Body of pancreas (tissue), 4 donors: ENCODE results near the gene ERC2.

Experiments used
- POLR2A ChIP-seq, 3 donors: fragments of 450-650 bp; IDR thresholded peaks; one replicate each; pipeline ENCODE4 v1.6.1; 2016; ENCODE audit warnings: antibody characterized with exemption in 3 of 3, mild to moderate bottlenecking in 2 of 3
- TF ChIP-seq, protein P1 (sequence below), 7 experiments: fragments of 450-650 bp in 4 of 7; fragments of 200-600 bp in 3 of 7; sonication (generic) in 3 of 7; IDR thresholded peaks; one replicate each; pipeline ENCODE4 v1.5.1; 2016 to 2019; ENCODE audit warnings: antibody characterized with exemption in 7 of 7

- TF ChIP-seq, protein P1, sequence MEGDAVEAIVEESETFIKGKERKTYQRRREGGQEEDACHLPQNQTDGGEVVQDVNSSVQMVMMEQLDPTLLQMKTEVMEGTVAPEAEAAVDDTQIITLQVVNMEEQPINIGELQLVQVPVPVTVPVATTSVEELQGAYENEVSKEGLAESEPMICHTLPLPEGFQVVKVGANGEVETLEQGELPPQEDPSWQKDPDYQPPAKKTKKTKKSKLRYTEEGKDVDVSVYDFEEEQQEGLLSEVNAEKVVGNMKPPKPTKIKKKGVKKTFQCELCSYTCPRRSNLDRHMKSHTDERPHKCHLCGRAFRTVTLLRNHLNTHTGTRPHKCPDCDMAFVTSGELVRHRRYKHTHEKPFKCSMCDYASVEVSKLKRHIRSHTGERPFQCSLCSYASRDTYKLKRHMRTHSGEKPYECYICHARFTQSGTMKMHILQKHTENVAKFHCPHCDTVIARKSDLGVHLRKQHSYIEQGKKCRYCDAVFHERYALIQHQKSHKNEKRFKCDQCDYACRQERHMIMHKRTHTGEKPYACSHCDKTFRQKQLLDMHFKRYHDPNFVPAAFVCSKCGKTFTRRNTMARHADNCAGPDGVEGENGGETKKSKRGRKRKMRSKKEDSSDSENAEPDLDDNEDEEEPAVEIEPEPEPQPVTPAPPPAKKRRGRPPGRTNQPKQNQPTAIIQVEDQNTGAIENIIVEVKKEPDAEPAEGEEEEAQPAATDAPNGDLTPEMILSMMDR (IDR thresholded peaks at IDR 0.05), result no peak
- no peak for TF ChIP-seq POLR2A (IDR thresholded peaks at IDR 0.05)
Measured at GRCh38 chr3:55607175-55607574, 861.1 kb downstream of the ERC2 start.
